ENCODE measurements around the gene OLIG1. TPM values are rescaled to one million over a fixed set of nuclear protein-coding genes. Genes with fewer than 3 reads are reported as not detected.

The OLIG1 gene
- total RNA-seq, 1 experiment from 2014 or later = not detected

DNA sequence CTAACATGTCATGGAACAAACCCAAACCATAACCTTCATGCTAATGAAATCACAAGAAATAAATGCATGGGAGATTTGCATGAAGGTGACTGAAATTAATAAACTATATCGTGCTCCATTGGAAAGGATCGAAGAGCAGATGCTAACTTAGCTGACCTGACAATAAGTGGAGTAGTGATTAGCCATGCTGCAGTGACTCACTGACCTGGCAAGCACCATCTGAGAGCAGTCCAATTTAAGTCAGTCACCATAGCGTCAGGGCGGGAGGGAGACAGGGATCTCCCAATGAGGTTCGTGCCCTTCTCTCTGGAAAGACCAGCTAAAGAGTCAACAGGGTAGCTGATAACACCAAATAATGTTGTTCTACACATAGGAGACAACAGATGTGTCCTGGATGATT is 22.7 kb upstream of the OLIG1 start:
- CTCF ChIA-PET = no interaction called here
- no peak for ATAC-seq
- RAD21 ChIA-PET (ENCODE audit: low non-redundant PET in 1 of 2, low total read pairs in 2 of 2, uncharacterized antibody in 2 of 2, unreplicated experiment in 2 of 2) = no interaction called here
- POLR2A ChIA-PET = no interaction called here
- Histone ChIP-seq H3K4me1 (ENCODE audit: control insufficient read depth in 1 of 2, insufficient read depth in 2 of 2, low read length in 2 of 2) (peaks cover 9 to 12% of the 10 kb centered on the region in 2 experiments), H3K27ac (ENCODE audit: low read depth, low read length) (no peak overlapping the region), H3K9me2 (ENCODE audit: insufficient read depth) (no peaks in the 10 kb centered on the region), H3K4me3 (replicated peaks in 1 of 2; ENCODE audit: low read depth in 1 of 2, low read length in 2 of 2) (no peak overlapping the region), H3K36me3 (ENCODE audit: control insufficient read depth in 1 of 2, insufficient read depth in 2 of 2, low read length in 2 of 2) (no peaks in the 10 kb centered on the region), H2AFZ (ENCODE audit: low read depth, low read length, poor library complexity, severe bottlenecking) (no peak overlapping the region), H4K20me1 (ENCODE audit: insufficient read depth) (no peaks in the 10 kb centered on the region), H3K79me2 (ENCODE audit: insufficient read depth, low read length) (no peaks in the 10 kb centered on the region), H3K4me2 (ENCODE audit: low read length) (no peak overlapping the region), H3K9me3 (ENCODE audit: control insufficient read depth in 1 of 2, insufficient read depth in 1 of 2, low read depth in 1 of 2, low read length in 2 of 2) (no peaks in the 10 kb centered on the region), H3K27me3 (ENCODE audit: insufficient read depth, low read length) (peaks cover 36% of the 10 kb centered on the region; the same call in 1 of the 2 replicates), H3K9ac (ENCODE audit: low read length) (no peak overlapping the region)
- TF ChIP-seq TCF7L2 (IDR thresholded peaks at IDR 0.05; ENCODE audit: borderline replicate concordance, extremely low read depth, insufficient read depth, insufficient read length) (no peak), YY1 (IDR thresholded peaks at IDR 0.05; ENCODE audit: extremely low read depth, insufficient replicate concordance, low read depth, low read length) (no peak), POLR2A (IDR thresholded peaks at IDR 0.05; ENCODE audit: borderline replicate concordance, extremely low read depth, insufficient read depth, insufficient read length) (no peak), POLR2AphosphoS5 (IDR thresholded peaks at IDR 0.05; ENCODE audit: low read depth, low read length) (no peak), ZFX (IDR thresholded peaks at IDR 0.05) (no peak), ELF1 (IDR thresholded peaks at IDR 0.05; ENCODE audit: borderline replicate concordance, low read depth) (no peak), FOSL1 (IDR thresholded peaks at IDR 0.05; ENCODE audit: low read depth) (no peak), EZH2phosphoT487 (IDR thresholded peaks at IDR 0.05; ENCODE audit: borderline replicate concordance) (no peak), SRF (IDR thresholded peaks at IDR 0.05; ENCODE audit: low read depth) (no peak), JUND (IDR thresholded peaks at IDR 0.05) (no peak), ZNF274 (IDR thresholded peaks at IDR 0.05; ENCODE audit: low read depth, low read length) (no peak), ZBTB33 (IDR thresholded peaks at IDR 0.05; ENCODE audit: extremely low read depth, insufficient replicate concordance, low read length) (no peak), ATF3 (IDR thresholded peaks at IDR 0.05) (no peak), SIN3A (IDR thresholded peaks at IDR 0.05; ENCODE audit: low read depth) (no peak)
- TF ChIP-seq, protein P1, sequence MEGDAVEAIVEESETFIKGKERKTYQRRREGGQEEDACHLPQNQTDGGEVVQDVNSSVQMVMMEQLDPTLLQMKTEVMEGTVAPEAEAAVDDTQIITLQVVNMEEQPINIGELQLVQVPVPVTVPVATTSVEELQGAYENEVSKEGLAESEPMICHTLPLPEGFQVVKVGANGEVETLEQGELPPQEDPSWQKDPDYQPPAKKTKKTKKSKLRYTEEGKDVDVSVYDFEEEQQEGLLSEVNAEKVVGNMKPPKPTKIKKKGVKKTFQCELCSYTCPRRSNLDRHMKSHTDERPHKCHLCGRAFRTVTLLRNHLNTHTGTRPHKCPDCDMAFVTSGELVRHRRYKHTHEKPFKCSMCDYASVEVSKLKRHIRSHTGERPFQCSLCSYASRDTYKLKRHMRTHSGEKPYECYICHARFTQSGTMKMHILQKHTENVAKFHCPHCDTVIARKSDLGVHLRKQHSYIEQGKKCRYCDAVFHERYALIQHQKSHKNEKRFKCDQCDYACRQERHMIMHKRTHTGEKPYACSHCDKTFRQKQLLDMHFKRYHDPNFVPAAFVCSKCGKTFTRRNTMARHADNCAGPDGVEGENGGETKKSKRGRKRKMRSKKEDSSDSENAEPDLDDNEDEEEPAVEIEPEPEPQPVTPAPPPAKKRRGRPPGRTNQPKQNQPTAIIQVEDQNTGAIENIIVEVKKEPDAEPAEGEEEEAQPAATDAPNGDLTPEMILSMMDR (IDR thresholded peaks at IDR 0.05 in 2 of 3, conservative IDR thresholded peaks at IDR 0.05 in 1 of 3; ENCODE audit: borderline replicate concordance in 1 of 3, insufficient read depth in 1 of 3, low read depth in 2 of 3, low read length in 2 of 3) = no peak
- intact Hi-C loops (cut with micrococcal nuclease) = no loop called here
- no TSS peak for BruUV-seq (replicated peaks)
- no peak for DNase-seq (ENCODE audit: low read depth, low spot score)
